ENCODE results near the gene ZNF506.
"Not testable (repeated sequence)": the region's sequence is repeated elsewhere in the genome, so short reads cannot be mapped to it uniquely, and the experiment has no call there.

The ZNF506 gene

DNA sequence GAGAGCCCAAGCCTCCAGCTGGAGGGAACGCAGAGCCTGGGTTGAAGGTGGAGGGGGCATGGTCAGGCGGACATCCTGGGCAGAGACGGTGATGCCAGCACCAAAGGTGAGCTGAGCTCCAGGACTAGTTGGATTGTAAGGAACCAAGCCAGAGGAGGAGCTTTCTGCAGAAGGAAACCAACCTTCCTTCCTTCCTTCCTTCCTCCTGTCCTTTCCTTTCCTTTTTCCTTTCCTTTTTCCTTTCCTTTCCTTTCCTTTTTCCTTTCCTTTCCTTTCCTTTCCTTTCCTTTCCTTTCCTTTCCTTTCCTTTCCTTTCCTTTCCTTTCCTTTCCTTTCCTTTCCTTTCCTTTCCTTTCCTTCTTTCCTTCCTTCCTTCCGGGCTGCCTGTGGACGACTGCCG, 77.6 kb downstream of the ZNF506 start:
- DNase-seq, result not testable (repeated sequence)

DNA sequence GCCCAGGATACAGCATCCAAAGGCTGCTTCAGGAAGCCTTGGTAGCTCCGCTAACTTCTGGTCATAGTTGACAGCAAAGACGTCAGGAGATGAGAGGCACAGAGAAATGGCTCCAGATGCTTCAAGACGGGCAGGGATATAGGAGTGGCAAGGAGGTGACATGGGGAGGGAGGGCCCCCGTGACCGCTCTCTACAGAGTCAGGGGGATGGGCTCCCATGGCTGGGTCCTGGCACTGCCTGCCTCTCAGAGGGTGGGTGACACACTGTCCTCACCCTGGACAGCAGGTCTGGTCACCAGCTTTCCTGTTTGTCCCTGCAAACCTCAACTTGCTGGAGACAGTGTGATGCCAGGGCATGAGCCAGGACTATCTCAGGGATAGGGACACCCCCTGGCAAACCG, 78.4 kb downstream of the ZNF506 start:
- no peak for DNase-seq

DNA sequence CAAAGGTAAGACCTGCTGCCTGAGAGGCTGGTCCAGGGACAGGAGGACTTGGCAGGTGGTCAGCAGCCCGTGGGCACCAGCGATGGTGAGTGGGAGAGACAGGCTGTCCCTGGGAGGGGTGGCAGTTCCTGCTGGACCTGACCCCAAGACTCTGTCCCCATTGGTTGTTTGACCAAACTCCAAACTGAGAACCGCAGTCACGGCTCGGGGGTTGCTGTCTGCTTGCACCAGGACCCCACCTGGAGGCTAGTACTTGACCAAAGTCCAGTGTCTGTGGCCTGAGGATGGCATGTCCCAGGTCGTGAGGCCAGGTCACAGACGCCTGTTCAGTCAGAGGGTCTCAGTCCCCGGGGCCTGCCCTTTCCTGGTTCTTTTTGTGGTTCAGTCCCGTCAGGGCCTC, 78.8 kb downstream of the ZNF506 start:
- DNase-seq, result no peak

Data from NCI-H1694 treated with DMSO at 0.1 percent for 48 hours (cell line).